ENCODE results near the gene MUSTN1. TPM values are rescaled to one million over a fixed set of nuclear protein-coding genes. Genes with fewer than 3 reads are reported as not detected.

MUSTN1 gene
- polyA plus RNA-seq, 2 of the 4 experiments (the other 2 are of a cell fraction), result not detected

- WGBS (ENCODE audit: missing lambda C conversion rate), result 89% methylated on average over 12 of the region's 12 CpGs
- ATAC-seq (no peak), DNase-seq (ENCODE audit: low read depth in 1 of 2, low spot score in 1 of 2) (no peak), FAIRE-seq (no peak)
- Histone ChIP-seq H3K4me1 (no peaks in the 10 kb centered on the region), H3K27ac (no peak overlapping the region), H3K9me3 (no peaks in the 10 kb centered on the region), H3K4me2 (no peak overlapping the region), H3K4me3 (no peak overlapping the region)
- TF ChIP-seq JUNB (IDR thresholded peaks at IDR 0.05), result no peak
- no peak for TF ChIP-seq BHLHE40 (IDR thresholded peaks at IDR 0.05; ENCODE audit: low read depth, low read length)
- TF ChIP-seq, protein P1, sequence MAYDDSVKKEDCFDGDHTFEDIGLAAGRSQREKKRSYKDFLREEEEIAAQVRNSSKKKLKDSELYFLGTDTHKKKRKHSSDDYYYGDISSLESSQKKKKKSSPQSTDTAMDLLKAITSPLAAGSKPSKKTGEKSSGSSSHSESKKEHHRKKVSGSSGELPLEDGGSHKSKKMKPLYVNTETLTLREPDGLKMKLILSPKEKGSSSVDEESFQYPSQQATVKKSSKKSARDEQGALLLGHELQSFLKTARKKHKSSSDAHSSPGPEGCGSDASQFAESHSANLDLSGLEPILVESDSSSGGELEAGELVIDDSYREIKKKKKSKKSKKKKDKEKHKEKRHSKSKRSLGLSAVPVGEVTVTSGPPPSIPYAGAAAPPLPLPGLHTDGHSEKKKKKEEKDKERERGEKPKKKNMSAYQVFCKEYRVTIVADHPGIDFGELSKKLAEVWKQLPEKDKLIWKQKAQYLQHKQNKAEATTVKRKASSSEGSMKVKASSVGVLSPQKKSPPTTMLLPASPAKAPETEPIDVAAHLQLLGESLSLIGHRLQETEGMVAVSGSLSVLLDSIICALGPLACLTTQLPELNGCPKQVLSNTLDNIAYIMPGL (CRISPR knock-in tag; IDR thresholded peaks at IDR 0.05; ENCODE audit: borderline replicate concordance), result no peak
- no peak for TF ChIP-seq RCOR1 (IDR thresholded peaks at IDR 0.05; ENCODE audit: low read depth, low read length)
- no peak for TF ChIP-seq ATOH8 (CRISPR knock-in tag; IDR thresholded peaks at IDR 0.05; ENCODE audit: low read depth)
- TF ChIP-seq, protein P2, sequence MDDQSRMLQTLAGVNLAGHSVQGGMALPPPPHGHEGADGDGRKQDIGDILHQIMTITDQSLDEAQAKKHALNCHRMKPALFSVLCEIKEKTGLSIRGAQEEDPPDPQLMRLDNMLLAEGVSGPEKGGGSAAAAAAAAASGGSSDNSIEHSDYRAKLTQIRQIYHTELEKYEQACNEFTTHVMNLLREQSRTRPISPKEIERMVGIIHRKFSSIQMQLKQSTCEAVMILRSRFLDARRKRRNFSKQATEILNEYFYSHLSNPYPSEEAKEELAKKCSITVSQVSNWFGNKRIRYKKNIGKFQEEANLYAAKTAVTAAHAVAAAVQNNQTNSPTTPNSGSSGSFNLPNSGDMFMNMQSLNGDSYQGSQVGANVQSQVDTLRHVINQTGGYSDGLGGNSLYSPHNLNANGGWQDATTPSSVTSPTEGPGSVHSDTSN (IDR thresholded peaks at IDR 0.05), result no peak
- TF ChIP-seq, protein P3, sequence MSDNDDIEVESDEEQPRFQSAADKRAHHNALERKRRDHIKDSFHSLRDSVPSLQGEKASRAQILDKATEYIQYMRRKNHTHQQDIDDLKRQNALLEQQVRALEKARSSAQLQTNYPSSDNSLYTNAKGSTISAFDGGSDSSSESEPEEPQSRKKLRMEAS (IDR thresholded peaks at IDR 0.05), result no peak
- ChIA-PET CTCF (no interaction called here), POLR2A (no interaction called here)
Measured at GRCh38 chr3:52866427-52866826, 31.6 kb upstream of the MUSTN1 start.

DNA sequence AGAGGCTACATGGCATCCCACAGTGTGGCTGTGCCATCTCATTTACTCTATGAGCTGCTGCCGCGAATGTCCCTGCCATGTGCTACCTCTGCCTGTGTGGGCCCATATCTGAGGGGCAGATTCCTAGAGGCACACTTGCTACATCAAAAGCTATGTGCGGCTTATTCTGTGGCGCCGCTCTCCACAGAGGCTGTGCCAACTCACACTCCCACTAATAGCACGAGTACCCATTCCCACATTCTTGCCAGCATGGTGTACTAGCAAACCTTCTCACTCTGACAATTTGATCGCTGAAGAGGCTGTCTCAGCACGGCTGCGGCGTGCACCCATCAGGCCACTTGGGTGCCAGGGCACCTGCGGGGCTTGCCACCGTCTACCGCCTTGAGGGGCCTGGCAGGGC is 31.2 kb upstream of the MUSTN1 start:
- CTCF ChIA-PET, result no interaction called here
- DNase-seq (ENCODE audit: low read depth in 1 of 2, low spot score in 1 of 2) (no peak), ATAC-seq (no peak), FAIRE-seq (no peak)
- H3K4me1 ChIP-seq, result no peaks in the 10 kb centered on the region
- no peak overlapping the region for H3K27ac ChIP-seq
- TF ChIP-seq RNF2 (IDR thresholded peaks at IDR 0.05; ENCODE audit: borderline replicate concordance, low read depth), result no peak
- TF ChIP-seq REST (IDR thresholded peaks at IDR 0.05), result no peak
- no peak for TF ChIP-seq E2F6 (IDR thresholded peaks at IDR 0.05; ENCODE audit: borderline replicate concordance, low read depth)
- TF ChIP-seq, protein P1 (CRISPR knock-in tag; IDR thresholded peaks at IDR 0.05; ENCODE audit: borderline replicate concordance), result no peak
- no peak for TF ChIP-seq RARB (CRISPR knock-in tag; IDR thresholded peaks at IDR 0.05)
- TF ChIP-seq NFE2L2 (conservative IDR thresholded peaks at IDR 0.05; ENCODE audit: low read length), result no peak
- TF ChIP-seq RFX5 (IDR thresholded peaks at IDR 0.05), result no peak
- no peak for TF ChIP-seq JUNB (IDR thresholded peaks at IDR 0.05)
- TF ChIP-seq FOXS1 (CRISPR knock-in tag; IDR thresholded peaks at IDR 0.05), result no peak
- TF ChIP-seq, protein P3 (IDR thresholded peaks at IDR 0.05), result no peak
- no peak overlapping the region for H3K4me2 ChIP-seq
- 97% methylated on average over 11 of the region's 13 CpGs for WGBS (ENCODE audit: missing lambda C conversion rate)
- H3K9me3 ChIP-seq, result no peaks in the 10 kb centered on the region
- POLR2A ChIA-PET, result no interaction called here
- H3K4me3 ChIP-seq, result no peak overlapping the region
